NT2/D1 (cell line): Measurements from ENCODE around the gene TYRO3.

Experiments used
- DNase-seq: peaks from one replicate; pipeline ENCODE4 v3.0.0-alpha.2; 2011; ENCODE audit warnings: low read depth, low spot score
- H3K27me3 ChIP-seq: 2 replicates; pipeline ENCODE4 v1.6.0; 2011; ENCODE audit warnings: mild to moderate bottlenecking; ENCODE audit not compliant: insufficient read length, insufficient read depth
- H3K36me3 ChIP-seq: 2 replicates; pipeline ENCODE4 v1.6.1; 2011; ENCODE audit warnings: mild to moderate bottlenecking, low read length, mixed read lengths; ENCODE audit not compliant: insufficient read depth, insufficient read length
- H3K4me1 ChIP-seq: 2 replicates; pipeline ENCODE4 v1.5.1; 2011; ENCODE audit not compliant: insufficient read depth, insufficient read length
- H3K4me3 ChIP-seq: 2 replicates; pipeline ENCODE4 v1.5.1; 2011; ENCODE audit warnings: low read depth; ENCODE audit not compliant: insufficient read length
- H3K9ac ChIP-seq: 2 replicates; pipeline ENCODE4 v1.6.0; 2011; ENCODE audit warnings: low read depth; ENCODE audit not compliant: insufficient read length
- H3K9me3 ChIP-seq: 2 replicates; pipeline ENCODE4 v1.5.1; 2011; ENCODE audit warnings: mild to moderate bottlenecking, low read length; ENCODE audit not compliant: insufficient read depth
- SUZ12 ChIP-seq: IDR thresholded peaks from 2 replicates; pipeline ENCODE4 v1.6.1; 2011; ENCODE audit not compliant: insufficient read length, insufficient read depth; ENCODE audit errors: extremely low read depth
- YY1 ChIP-seq: IDR thresholded peaks from 2 replicates; pipeline ENCODE4 v1.6.1; 2011; ENCODE audit not compliant: insufficient read length, insufficient read depth
- ZNF274 ChIP-seq: IDR thresholded peaks from 2 replicates; pipeline ENCODE4 v1.6.1; 2011; ENCODE audit warnings: mild to moderate bottlenecking, low read depth, low read length

Gene TYRO3

DNA sequence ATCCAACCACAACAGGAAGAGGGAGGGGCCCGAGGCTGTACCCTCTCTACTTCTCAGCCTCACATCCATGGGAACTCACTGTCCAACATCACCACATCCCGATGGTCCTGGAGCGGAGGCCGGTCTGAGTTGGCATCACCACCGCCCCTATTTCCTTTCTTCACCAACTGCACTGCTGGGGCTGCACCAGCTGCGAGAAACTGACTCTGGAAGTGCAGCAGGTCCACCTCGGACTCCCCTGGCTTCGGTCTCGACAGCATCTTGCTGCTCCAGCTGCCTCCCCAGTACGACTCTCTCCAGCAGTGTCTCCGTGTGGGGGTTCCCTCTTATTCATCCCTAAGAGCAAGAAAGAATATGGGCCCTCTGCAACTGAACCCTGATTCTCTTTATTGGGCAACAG lies 22.1 kb upstream of the TYRO3 start:
- H3K36me3 ChIP-seq: peaks cover 56% of the 10 kb centered on the region
- H3K9me3 ChIP-seq: no peaks in the 10 kb centered on the region
- H3K9ac ChIP-seq: no peak overlapping the region
- H3K4me3 ChIP-seq: no peak overlapping the region
- no peaks in the 10 kb centered on the region for H3K27me3 ChIP-seq
- no peak for TF ChIP-seq YY1
- TF ChIP-seq ZNF274: no peak
- no peak for TF ChIP-seq SUZ12
- no peaks in the 10 kb centered on the region for H3K4me1 ChIP-seq
- DNase-seq: no peak

DNA sequence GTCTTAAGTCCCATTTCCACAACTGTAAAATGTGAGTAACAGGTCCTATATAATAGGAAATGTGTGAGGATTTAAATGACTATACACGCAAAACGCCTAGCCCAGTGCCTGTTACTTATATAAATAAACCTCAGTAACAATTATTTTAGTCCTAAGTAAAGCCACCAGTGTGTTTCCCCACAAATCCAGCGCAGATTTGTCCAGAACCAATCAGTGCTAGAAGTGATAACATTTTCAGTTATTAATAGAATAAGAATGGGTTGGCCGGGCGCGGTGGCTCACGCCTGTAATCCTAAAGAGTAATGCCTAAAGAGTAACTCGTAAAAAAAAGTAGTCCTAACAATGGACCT lies 15.5 kb upstream of the TYRO3 start:
- DNase-seq: no peak
- Histone ChIP-seq H3K4me1 (peaks cover 2% of the 10 kb centered on the region), H3K9me3 (no peaks in the 10 kb centered on the region), H3K36me3 (peaks cover 12% of the 10 kb centered on the region), H3K27me3 (no peaks in the 10 kb centered on the region), H3K9ac (peak overlapping the region; percentile 89), H3K4me3 (peak overlapping the region; percentile 94)
- no peak for TF ChIP-seq SUZ12
- no peak for TF ChIP-seq ZNF274
- no peak for TF ChIP-seq YY1

DNA sequence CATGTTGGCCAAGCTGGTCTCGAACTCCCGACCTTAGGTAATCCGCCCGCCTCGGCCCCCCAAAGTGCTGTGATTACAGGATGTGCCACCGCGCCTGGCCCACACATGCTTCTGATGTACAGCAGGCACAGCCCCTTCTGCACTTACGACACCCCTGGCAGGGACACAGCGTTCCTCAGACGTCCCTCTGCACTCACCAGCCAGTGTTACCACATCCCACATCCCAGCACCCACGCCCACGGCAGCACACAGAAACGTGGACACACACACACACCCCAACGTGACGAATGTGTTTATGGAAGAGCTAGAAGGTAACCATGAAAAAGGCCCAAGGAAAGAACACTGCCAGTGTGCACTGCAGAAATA lies 14.4 kb upstream of the TYRO3 start:
- TF ChIP-seq ZNF274: no peak
- TF ChIP-seq YY1: no peak
- no peak for TF ChIP-seq SUZ12
- Histone ChIP-seq H3K27me3 (no peaks in the 10 kb centered on the region), H3K4me3 (peak overlapping the region; percentile 35), H3K9ac (peak overlapping the region; percentile 72), H3K36me3 (peaks cover 9% of the 10 kb centered on the region), H3K4me1 (peaks cover 2% of the 10 kb centered on the region), H3K9me3 (no peaks in the 10 kb centered on the region)
- no peak for DNase-seq

DNA sequence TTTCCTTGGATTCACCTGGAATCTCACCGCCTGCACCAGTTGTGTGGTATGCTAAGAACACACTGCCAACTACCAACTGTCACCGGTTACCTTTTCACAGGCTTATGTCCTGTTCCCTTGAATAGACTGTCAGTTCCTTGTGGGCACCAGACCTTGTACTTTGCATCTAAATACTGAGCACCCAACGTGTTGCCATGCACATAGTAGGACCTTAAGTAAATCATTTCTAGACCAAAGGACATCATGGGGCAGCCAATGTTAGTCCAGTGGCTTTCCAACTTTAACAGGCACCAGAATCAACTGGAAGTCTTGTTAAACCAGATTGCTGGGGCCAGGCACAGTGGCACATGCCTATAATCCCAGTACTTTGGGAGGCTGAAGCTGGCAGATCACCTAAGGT lies 13.8 kb upstream of the TYRO3 start:
- TF ChIP-seq ZNF274 (no peak), SUZ12 (no peak), YY1 (no peak)
- H3K9ac ChIP-seq: no peak overlapping the region

DNA sequence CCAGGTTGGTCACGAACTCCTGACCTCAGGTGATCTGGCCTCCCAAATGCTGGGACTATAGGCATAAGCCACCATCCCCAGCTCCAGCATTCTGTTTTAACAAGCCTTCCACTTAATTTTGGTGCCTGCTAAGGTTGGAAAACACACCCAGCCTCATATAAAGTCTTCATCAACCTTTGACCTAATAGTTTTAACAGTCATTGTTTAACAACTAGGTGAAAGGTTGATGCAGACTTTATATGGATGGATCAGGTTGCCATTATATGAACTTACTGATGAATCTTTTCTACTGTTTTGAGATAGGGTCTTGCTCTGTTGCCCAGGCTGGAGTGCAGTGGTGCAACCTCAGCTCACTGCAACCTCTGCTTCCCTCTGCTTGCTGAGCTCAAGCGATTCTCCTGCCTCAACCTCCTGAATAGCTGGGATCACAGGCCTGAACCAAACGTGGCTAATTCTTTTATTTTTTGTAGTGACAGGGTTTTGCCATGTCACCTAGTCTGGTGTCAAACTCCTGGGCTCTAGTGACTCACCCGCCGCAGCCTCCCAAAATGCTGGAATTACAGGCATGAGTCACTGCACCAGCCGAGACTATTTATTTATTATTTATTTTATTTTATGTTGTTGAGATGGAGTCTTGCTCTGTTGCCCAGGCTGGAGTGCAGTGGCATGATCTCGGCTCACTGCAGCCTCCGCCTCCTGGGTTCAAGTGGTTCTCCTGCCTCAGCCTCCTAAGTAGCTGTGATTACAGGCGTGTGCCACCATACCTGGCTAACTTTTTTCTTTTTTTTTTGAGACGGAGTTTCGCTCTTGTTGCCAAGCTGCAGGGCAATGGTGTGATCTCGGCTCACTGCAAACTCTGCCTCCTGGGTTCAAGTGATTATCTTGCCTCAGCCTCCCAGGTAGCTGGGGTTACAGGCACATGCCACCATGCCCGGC lies 11.9 kb upstream of the TYRO3 start:
- no peak overlapping the region for H3K9ac ChIP-seq
- DNase-seq: no peak
- no peak overlapping the region for H3K4me3 ChIP-seq
- no peak for TF ChIP-seq YY1
- TF ChIP-seq ZNF274: no peak
- no peak for TF ChIP-seq SUZ12
- peaks cover 2% of the 10 kb centered on the region for H3K4me1 ChIP-seq
- no peaks in the 10 kb centered on the region for H3K27me3 ChIP-seq
- H3K36me3 ChIP-seq: peaks cover 4% of the 10 kb centered on the region
- H3K9me3 ChIP-seq: no peaks in the 10 kb centered on the region

More for the DNA sequence above, 13.8 kb upstream of the TYRO3 start:
- H3K4me1 ChIP-seq: peaks cover 2% of the 10 kb centered on the region
- no peaks in the 10 kb centered on the region for H3K9me3 ChIP-seq
- no peak for DNase-seq
- no peak overlapping the region for H3K4me3 ChIP-seq
- H3K36me3 ChIP-seq: peaks cover 9% of the 10 kb centered on the region
- no peaks in the 10 kb centered on the region for H3K27me3 ChIP-seq

DNA sequence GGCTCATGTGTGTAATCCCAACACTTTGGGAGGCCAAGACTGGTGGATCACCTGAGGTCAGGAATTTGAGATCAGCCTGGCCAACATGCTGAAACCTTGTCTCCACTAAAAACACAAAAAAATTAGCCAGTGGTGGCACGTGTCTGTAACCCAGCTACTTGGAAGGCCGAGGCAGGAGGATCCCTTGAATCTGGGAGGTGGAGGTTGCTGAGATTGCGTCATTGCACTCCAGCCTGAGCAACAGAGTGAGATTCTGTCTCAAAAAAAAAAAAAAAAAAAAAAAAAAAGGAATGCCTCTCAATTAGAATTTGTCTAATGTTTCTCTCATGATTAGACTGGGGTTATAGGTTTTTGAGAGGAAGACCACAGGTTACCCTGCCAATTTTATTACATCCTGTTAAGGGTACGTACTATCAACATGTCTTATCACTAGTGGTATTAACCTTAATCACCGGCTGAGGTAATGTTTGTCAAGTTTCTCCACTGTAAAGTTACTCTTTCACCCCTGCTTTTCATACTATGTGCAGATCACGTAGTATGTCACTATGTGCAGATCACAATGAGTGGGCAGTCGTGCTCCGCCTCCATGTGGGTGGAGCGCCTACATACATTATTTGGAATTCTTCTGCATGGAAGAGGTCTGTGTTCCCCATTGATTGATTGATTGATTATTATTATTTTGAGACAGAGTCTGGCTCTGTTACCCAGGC lies 8.8 kb upstream of the TYRO3 start:
- no peak for DNase-seq
- no peak for TF ChIP-seq SUZ12
- no peak for TF ChIP-seq ZNF274
- no peak for TF ChIP-seq YY1

DNA sequence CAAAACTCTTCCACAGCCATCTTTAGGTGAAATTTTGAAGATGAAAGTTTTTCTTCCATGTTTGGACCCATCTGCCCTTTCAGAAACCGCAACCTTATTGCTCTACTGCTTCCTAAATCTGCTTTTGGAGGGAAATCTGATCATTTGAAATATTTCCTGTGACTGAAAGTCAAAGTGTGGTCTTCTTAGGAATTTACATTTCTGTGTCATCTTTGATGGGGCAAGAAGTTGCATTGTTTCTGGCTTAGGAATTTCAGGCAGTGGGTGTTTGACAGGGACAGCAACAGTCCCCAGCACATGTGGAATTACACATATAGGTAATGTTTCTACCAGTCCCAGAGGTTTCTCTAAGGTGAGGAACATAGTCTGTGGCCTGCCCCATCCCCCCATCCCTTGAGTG lies 5.3 kb upstream of the TYRO3 start:
- H3K9me3 ChIP-seq: no peaks in the 10 kb centered on the region
- H3K9ac ChIP-seq: peak overlapping the region; percentile 17
- DNase-seq: no peak
- H3K36me3 ChIP-seq: no peaks in the 10 kb centered on the region
- H3K4me3 ChIP-seq: no peak overlapping the region
- H3K27me3 ChIP-seq: no peaks in the 10 kb centered on the region
- no peak for TF ChIP-seq SUZ12
- TF ChIP-seq ZNF274: no peak
- no peak for TF ChIP-seq YY1
- peaks cover 5% of the 10 kb centered on the region for H3K4me1 ChIP-seq

More for the DNA sequence above, 8.8 kb upstream of the TYRO3 start:
- Histone ChIP-seq H3K27me3 (no peaks in the 10 kb centered on the region), H3K4me1 (no peaks in the 10 kb centered on the region), H3K9me3 (no peaks in the 10 kb centered on the region), H3K36me3 (no peaks in the 10 kb centered on the region), H3K4me3 (no peak overlapping the region), H3K9ac (no peak overlapping the region)
